Liver (tissue), 9 donors: ENCODE data around the gene AFTPH. TPM values are rescaled to one million over a fixed set of nuclear protein-coding genes. Genes with fewer than 3 reads are reported as not detected.

Experiments used
- DNase-seq: peaks from one replicate; pipeline ENCODE4 v3.0.0-alpha.2; 2017; ENCODE audit warnings: low spot score
- H3K27ac ChIP-seq, 2 donors: one replicate each; pipeline ENCODE4 v1.7.0; 2013; ENCODE audit warnings: inconsistent platforms in 2 of 2, low read length in 2 of 2, control low read depth in 1 of 2, low read depth in 1 of 2, mild to moderate bottlenecking in 1 of 2
- H3K27me3 ChIP-seq, 4 donors: one replicate each; pipeline versions ENCODE4 v1.6.1 to v1.7.0; 2013; ENCODE audit warnings: low read length in 3 of 4, inconsistent platforms in 1 of 4, mild to moderate bottlenecking in 1 of 4, moderate library complexity in 1 of 4; ENCODE audit not compliant: control insufficient read depth in 4 of 4, insufficient read depth in 4 of 4
- H3K36me3 ChIP-seq, 4 donors: one replicate each; pipeline versions ENCODE4 v1.6.1 to v1.7.0; 2013; ENCODE audit warnings: low read length in 3 of 4, mild to moderate bottlenecking in 3 of 4, low read depth in 1 of 4, moderate library complexity in 1 of 4; ENCODE audit not compliant: control insufficient read depth in 4 of 4, insufficient read depth in 3 of 4
- H3K4me1 ChIP-seq, 4 donors: one replicate each; pipeline versions ENCODE4 v1.6.1 to v1.7.0; 2013; ENCODE audit warnings: low read length in 3 of 4, mild to moderate bottlenecking in 3 of 4, moderate library complexity in 1 of 4; ENCODE audit not compliant: control insufficient read depth in 4 of 4, insufficient read depth in 4 of 4
- H3K4me3 ChIP-seq, 3 donors: one replicate each; pipeline versions ENCODE4 v1.6.1 to v1.7.0; 2013; ENCODE audit warnings: low read length in 3 of 3, control low read depth in 1 of 3, low read depth in 1 of 3, mild to moderate bottlenecking in 1 of 3
- H3K9ac ChIP-seq, 2 donors: one replicate each; pipeline ENCODE4 v1.7.0; 2013; ENCODE audit warnings: low read length in 2 of 2, mild to moderate bottlenecking in 2 of 2, moderate library complexity in 2 of 2, control low read depth in 1 of 2, low read depth in 1 of 2
- H3K9me3 ChIP-seq, 4 donors: one replicate each; pipeline versions ENCODE4 v1.6.1 to v1.7.0; 2013; ENCODE audit warnings: low read length in 3 of 4; ENCODE audit not compliant: control insufficient read depth in 4 of 4
- EGR1 ChIP-seq, 2 donors: IDR thresholded peaks; 2 replicates each; pipeline ENCODE4 v1.6.1; 2016 to 2018; ENCODE audit warnings: antibody characterized with exemption in 2 of 2, low read depth in 2 of 2
- FOXA1 ChIP-seq: IDR thresholded peaks from 2 replicates; pipeline ENCODE4 v1.6.1; 2016; ENCODE audit warnings: antibody characterized with exemption
- FOXA2 ChIP-seq: IDR thresholded peaks from 2 replicates; pipeline ENCODE4 v1.6.1; 2016; ENCODE audit warnings: antibody characterized with exemption
- GABPA ChIP-seq, 2 donors: IDR thresholded peaks in 1 of 2; conservative IDR thresholded peaks in 1 of 2; 2 replicates each; pipeline ENCODE4 v1.6.1; 2016; ENCODE audit warnings: antibody characterized with exemption in 2 of 2, mild to moderate bottlenecking in 1 of 2, moderate library complexity in 1 of 2
- HNF4A ChIP-seq, 2 donors: conservative IDR thresholded peaks; 2 replicates each; pipeline ENCODE4 v1.6.1; 2016; ENCODE audit warnings: antibody characterized with exemption in 2 of 2, mild to moderate bottlenecking in 2 of 2
- HNF4G ChIP-seq: IDR thresholded peaks from 2 replicates; pipeline ENCODE4 v1.6.1; 2016; ENCODE audit warnings: antibody characterized with exemption
- JUND ChIP-seq, 2 donors: IDR thresholded peaks; 2 replicates each; pipeline ENCODE4 v1.6.1; 2016; ENCODE audit warnings: antibody characterized with exemption in 2 of 2
- NR2F2 ChIP-seq: IDR thresholded peaks from 2 replicates; pipeline ENCODE4 v1.6.1; 2016; ENCODE audit warnings: antibody characterized with exemption
- RAD21 ChIP-seq, 2 donors: IDR thresholded peaks; 2 replicates each; pipeline ENCODE4 v1.6.1; 2016; ENCODE audit warnings: antibody characterized with exemption in 2 of 2, mild to moderate bottlenecking in 2 of 2
- RXRA ChIP-seq, 2 donors: IDR thresholded peaks; 2 replicates each; pipeline ENCODE4 v1.6.1; 2017 to 2018; ENCODE audit warnings: antibody characterized with exemption in 2 of 2, mild to moderate bottlenecking in 1 of 2
- SP1 ChIP-seq: IDR thresholded peaks from 2 replicates; pipeline ENCODE4 v1.6.1; 2018; ENCODE audit warnings: antibody characterized with exemption, mild to moderate bottlenecking
- TAF1 ChIP-seq: conservative IDR thresholded peaks from 2 replicates; pipeline ENCODE4 v1.6.1; 2016; ENCODE audit warnings: antibody characterized with exemption, mild to moderate bottlenecking
- YY1 ChIP-seq: IDR thresholded peaks from 2 replicates; pipeline ENCODE4 v1.6.1; 2016; ENCODE audit warnings: antibody characterized with exemption, mild to moderate bottlenecking
- WGBS: extraction: QIAGEN DNeasy Blood & Tissue Kit; methylation state at CpG from one replicate; pipeline ENCODE4 v1.1.7; 2013; 5-methylcytosine and 5-hydroxymethylcytosine counted together
- polyA plus RNA-seq, 2 donors: library from polyadenylated mRNA; stranded (reverse) in 1 of 2; unstranded in 1 of 2; fragments of 200-250 nt in 1 of 2; fragments of >200 nt in 1 of 2; fragmentation: Nextera tagmentation in 1 of 2; extraction: Ambion mirVana in 1 of 2; gene quantifications; one replicate each; pipeline versions ENCODE4 v1.2.1 to v1.2.3, GENCODE V29; 2013 to 2015
- total RNA-seq, 2 donors: library from RNA; depleted of rRNA; stranded (reverse); fragments of >200 nt; gene quantifications; one replicate each; pipeline ENCODE4 v1.2.3, GENCODE V29; 2014
- TF ChIP-seq, protein P1 (sequence below): fragments of 150-350 bp; IDR thresholded peaks from 2 replicates; pipeline ENCODE4 v1.5.1; 2017; ENCODE audit warnings: improper control_type of control experiment, low read depth, low read length; ENCODE audit not compliant: missing input control
- TF ChIP-seq, protein P2 (sequence below): IDR thresholded peaks from 2 replicates; pipeline ENCODE4 v1.6.1; 2016; ENCODE audit warnings: antibody characterized with exemption
- TF ChIP-seq, protein P3 (sequence below): IDR thresholded peaks from 2 replicates; pipeline ENCODE4 v1.6.1; 2016; ENCODE audit warnings: antibody characterized with exemption, mild to moderate bottlenecking
- TF ChIP-seq, protein P4 (sequence below): IDR thresholded peaks from 2 replicates; pipeline ENCODE4 v1.6.1; 2016; ENCODE audit warnings: antibody characterized with exemption
- TF ChIP-seq, protein P5 (sequence below): IDR thresholded peaks from 2 replicates; pipeline ENCODE4 v1.6.1; 2016; ENCODE audit warnings: antibody characterized with exemption
- donor health status: healthy.
- donor health status: healthy.
- donor health status: healthy.
- donor health status: healthy.
- donor health status: healthy.

Gene AFTPH
- total and polyA plus RNA-seq, 4 donors: 10.5 to 27.9 (median 20.6) TPM

DNA sequence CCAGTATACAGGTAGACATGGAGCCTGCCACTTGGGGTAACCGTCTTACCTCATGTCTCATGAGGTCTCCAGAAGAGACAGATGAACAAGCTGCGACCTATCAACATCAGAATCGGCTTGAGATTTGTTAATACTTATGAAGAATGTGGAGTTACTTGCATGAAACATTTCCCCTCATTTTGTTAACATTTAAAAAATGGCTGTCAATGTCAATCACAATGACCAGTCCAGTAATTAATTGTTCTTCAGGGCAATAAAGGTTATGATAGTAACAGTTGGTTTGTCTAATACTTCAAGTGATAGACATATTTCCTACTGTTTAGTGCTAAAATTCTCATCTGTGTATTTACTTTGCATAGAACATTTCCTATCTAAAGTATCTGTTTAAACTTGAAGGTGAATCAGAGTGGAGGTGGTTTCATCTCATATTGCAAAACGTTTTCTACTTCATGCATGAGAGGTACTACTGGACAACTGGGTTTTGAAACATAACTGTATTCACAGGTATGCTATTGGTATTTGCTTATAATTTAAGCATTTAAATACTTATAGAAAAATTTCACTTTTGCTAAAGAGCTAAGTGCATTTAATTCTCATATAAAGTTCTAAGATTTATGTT lies 114.5 kb downstream of the AFTPH start:
- no peak overlapping the region for H3K4me3 ChIP-seq
- DNase-seq: no peak
- no peak overlapping the region for H3K27ac ChIP-seq
- no peaks in the 10 kb centered on the region for H3K27me3 ChIP-seq
- no peak for TF ChIP-seq HNF4A (conservative IDR thresholded peaks at IDR 0.05)
- TF ChIP-seq, protein P1, sequence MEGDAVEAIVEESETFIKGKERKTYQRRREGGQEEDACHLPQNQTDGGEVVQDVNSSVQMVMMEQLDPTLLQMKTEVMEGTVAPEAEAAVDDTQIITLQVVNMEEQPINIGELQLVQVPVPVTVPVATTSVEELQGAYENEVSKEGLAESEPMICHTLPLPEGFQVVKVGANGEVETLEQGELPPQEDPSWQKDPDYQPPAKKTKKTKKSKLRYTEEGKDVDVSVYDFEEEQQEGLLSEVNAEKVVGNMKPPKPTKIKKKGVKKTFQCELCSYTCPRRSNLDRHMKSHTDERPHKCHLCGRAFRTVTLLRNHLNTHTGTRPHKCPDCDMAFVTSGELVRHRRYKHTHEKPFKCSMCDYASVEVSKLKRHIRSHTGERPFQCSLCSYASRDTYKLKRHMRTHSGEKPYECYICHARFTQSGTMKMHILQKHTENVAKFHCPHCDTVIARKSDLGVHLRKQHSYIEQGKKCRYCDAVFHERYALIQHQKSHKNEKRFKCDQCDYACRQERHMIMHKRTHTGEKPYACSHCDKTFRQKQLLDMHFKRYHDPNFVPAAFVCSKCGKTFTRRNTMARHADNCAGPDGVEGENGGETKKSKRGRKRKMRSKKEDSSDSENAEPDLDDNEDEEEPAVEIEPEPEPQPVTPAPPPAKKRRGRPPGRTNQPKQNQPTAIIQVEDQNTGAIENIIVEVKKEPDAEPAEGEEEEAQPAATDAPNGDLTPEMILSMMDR: no peak
- no peak for TF ChIP-seq SP1
- TF ChIP-seq YY1: no peak
- TF ChIP-seq, protein P2, sequence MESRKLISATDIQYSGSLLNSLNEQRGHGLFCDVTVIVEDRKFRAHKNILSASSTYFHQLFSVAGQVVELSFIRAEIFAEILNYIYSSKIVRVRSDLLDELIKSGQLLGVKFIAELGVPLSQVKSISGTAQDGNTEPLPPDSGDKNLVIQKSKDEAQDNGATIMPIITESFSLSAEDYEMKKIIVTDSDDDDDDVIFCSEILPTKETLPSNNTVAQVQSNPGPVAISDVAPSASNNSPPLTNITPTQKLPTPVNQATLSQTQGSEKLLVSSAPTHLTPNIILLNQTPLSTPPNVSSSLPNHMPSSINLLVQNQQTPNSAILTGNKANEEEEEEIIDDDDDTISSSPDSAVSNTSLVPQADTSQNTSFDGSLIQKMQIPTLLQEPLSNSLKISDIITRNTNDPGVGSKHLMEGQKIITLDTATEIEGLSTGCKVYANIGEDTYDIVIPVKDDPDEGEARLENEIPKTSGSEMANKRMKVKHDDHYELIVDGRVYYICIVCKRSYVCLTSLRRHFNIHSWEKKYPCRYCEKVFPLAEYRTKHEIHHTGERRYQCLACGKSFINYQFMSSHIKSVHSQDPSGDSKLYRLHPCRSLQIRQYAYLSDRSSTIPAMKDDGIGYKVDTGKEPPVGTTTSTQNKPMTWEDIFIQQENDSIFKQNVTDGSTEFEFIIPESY: no peak
- TF ChIP-seq GABPA (IDR thresholded peaks at IDR 0.05 in 1 of 2, conservative IDR thresholded peaks at IDR 0.05 in 1 of 2): no peak
- TF ChIP-seq HNF4G: no peak
- no peak for TF ChIP-seq JUND (IDR thresholded peaks at IDR 0.05)
- no peak for TF ChIP-seq NR2F2
- no peak for TF ChIP-seq FOXA1
- TF ChIP-seq, protein P3, sequence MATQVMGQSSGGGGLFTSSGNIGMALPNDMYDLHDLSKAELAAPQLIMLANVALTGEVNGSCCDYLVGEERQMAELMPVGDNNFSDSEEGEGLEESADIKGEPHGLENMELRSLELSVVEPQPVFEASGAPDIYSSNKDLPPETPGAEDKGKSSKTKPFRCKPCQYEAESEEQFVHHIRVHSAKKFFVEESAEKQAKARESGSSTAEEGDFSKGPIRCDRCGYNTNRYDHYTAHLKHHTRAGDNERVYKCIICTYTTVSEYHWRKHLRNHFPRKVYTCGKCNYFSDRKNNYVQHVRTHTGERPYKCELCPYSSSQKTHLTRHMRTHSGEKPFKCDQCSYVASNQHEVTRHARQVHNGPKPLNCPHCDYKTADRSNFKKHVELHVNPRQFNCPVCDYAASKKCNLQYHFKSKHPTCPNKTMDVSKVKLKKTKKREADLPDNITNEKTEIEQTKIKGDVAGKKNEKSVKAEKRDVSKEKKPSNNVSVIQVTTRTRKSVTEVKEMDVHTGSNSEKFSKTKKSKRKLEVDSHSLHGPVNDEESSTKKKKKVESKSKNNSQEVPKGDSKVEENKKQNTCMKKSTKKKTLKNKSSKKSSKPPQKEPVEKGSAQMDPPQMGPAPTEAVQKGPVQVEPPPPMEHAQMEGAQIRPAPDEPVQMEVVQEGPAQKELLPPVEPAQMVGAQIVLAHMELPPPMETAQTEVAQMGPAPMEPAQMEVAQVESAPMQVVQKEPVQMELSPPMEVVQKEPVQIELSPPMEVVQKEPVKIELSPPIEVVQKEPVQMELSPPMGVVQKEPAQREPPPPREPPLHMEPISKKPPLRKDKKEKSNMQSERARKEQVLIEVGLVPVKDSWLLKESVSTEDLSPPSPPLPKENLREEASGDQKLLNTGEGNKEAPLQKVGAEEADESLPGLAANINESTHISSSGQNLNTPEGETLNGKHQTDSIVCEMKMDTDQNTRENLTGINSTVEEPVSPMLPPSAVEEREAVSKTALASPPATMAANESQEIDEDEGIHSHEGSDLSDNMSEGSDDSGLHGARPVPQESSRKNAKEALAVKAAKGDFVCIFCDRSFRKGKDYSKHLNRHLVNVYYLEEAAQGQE: no peak
- TF ChIP-seq RXRA (IDR thresholded peaks at IDR 0.05): no peak
- TF ChIP-seq, protein P4, sequence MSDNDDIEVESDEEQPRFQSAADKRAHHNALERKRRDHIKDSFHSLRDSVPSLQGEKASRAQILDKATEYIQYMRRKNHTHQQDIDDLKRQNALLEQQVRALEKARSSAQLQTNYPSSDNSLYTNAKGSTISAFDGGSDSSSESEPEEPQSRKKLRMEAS: no peak
- TF ChIP-seq, protein P5, sequence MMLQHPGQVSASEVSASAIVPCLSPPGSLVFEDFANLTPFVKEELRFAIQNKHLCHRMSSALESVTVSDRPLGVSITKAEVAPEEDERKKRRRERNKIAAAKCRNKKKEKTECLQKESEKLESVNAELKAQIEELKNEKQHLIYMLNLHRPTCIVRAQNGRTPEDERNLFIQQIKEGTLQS: no peak
- TF ChIP-seq EGR1 (IDR thresholded peaks at IDR 0.05; ENCODE audit: low read depth in 2 of 2): no peak
- no peak for TF ChIP-seq RAD21 (IDR thresholded peaks at IDR 0.05)
- no peak for TF ChIP-seq TAF1
- no peak for TF ChIP-seq FOXA2
- H3K9me3 ChIP-seq: no peaks in the 10 kb centered on the region
- H3K9ac ChIP-seq: no peak overlapping the region
- WGBS: 81% methylated on average over 4 of the region's 4 CpGs
- peaks cover 7 to 42% (median 23%) of the 10 kb centered on the region in 4 donors for H3K4me1 ChIP-seq
- peaks cover 3 to 12% (median 9%) of the 10 kb centered on the region in 4 donors for H3K36me3 ChIP-seq
